Spleen (tissue), 11 donors: ENCODE measurements around the gene PLXNB1. TPM values are rescaled to one million over a fixed set of nuclear protein-coding genes. Genes with fewer than 3 reads are reported as not detected.

Source experiments
- DNase-seq: peaks from one replicate; pipeline ENCODE4 v3.0.0-alpha.2; 2020
- H3K27ac ChIP-seq, 8 donors: fragments of 200-600 bp; sonication (generic) in 7 of 8; 1 replicate in 4 of 8; 2 replicates in 4 of 8; pipeline versions ENCODE4 v1.5.0 to v1.8.0; 2016 to 2021; ENCODE audit warnings: inconsistent platforms in 4 of 8, mild to moderate bottlenecking in 4 of 8, moderate library complexity in 1 of 8
- H3K27me3 ChIP-seq, 7 donors: fragments of 200-600 bp; sonication (generic) in 6 of 7; replicated peaks in 1 of 7; 1 replicate in 4 of 7; 2 replicates in 3 of 7; pipeline versions ENCODE4 v1.5.0 to v1.8.0; 2016 to 2021; ENCODE audit warnings: inconsistent platforms in 3 of 7, mild to moderate bottlenecking in 1 of 7
- H3K36me3 ChIP-seq, 6 donors: fragments of 200-600 bp; sonication (generic) in 5 of 6; 1 replicate in 4 of 6; 2 replicates in 2 of 6; pipeline versions ENCODE4 v1.5.0 to v1.8.0; 2016 to 2021; ENCODE audit warnings: inconsistent platforms in 2 of 6
- H3K4me1 ChIP-seq, 6 donors: fragments of 200-600 bp; sonication (generic) in 5 of 6; 1 replicate in 3 of 6; 2 replicates in 3 of 6; pipeline versions ENCODE4 v1.5.0 to v1.8.0; 2016 to 2021; ENCODE audit warnings: inconsistent platforms in 3 of 6
- H3K4me3 ChIP-seq, 8 donors: fragments of 200-600 bp; sonication (generic) in 7 of 8; 1 replicate in 4 of 8; 2 replicates in 4 of 8; pipeline versions ENCODE4 v1.5.0 to v1.8.0; 2016 to 2021; ENCODE audit warnings: inconsistent platforms in 4 of 8, mild to moderate bottlenecking in 4 of 8, moderate library complexity in 2 of 8
- H3K9me3 ChIP-seq, 8 donors: fragments of 200-600 bp; sonication (generic) in 7 of 8; 1 replicate in 4 of 8; 2 replicates in 4 of 8; pipeline versions ENCODE4 v1.5.0 to v1.8.0; 2016 to 2021; ENCODE audit warnings: inconsistent platforms in 4 of 8
- CTCF ChIP-seq, 11 experiments: fragments of 200-600 bp in 7 of 11; fragments of 450-650 bp in 4 of 11; sonication (generic) in 4 of 11; IDR thresholded peaks in 8 of 11; conservative IDR thresholded peaks in 3 of 11; 1 replicate in 7 of 11; 2 replicates in 4 of 11; pipeline versions ENCODE4 v1.4.0 to v1.8.0; 2016 to 2021; ENCODE audit warnings: antibody characterized with exemption in 11 of 11, inconsistent platforms in 4 of 11, mild to moderate bottlenecking in 1 of 11
- POLR2A ChIP-seq, 3 donors: fragments of 450-650 bp; IDR thresholded peaks; one replicate each; pipeline ENCODE4 v1.5.1; 2017; ENCODE audit warnings: antibody characterized with exemption in 3 of 3, mild to moderate bottlenecking in 1 of 3
- POLR2AphosphoS5 ChIP-seq, 3 donors: sonication (generic); formaldehyde crosslinking; IDR thresholded peaks; one replicate each; pipeline ENCODE4 v1.5.1; 2017; ENCODE audit warnings: antibody characterized with exemption in 3 of 3
- WGBS, 5 donors: extraction: QIAGEN DNeasy Blood & Tissue Kit in 3 of 5; methylation state at CpG; one replicate each; pipeline versions ENCODE4 v1.1.5 to v1.1.7; 2013 to 2018; 5-methylcytosine and 5-hydroxymethylcytosine counted together
- intact Hi-C: fragments of 100-400 bp; cut with DNase I; formaldehyde crosslinking; loops from one replicate; pipeline ENCODE4 v1.15.0; 2023; ENCODE audit warnings: low total_unique reads
- polyA plus RNA-seq, 3 donors: library from polyadenylated mRNA; stranded (reverse); fragments of 200-250 nt; gene quantifications; one replicate each; pipeline ENCODE4 v1.2.1, GENCODE V29; 2013
- total RNA-seq, 7 donors: library from RNA; depleted of rRNA in 3 of 7; stranded (reverse); fragments of >200 nt in 3 of 7; fragmentation: NEBNext Ultra II Directional in 4 of 7; extraction: Animal tissue kit (Norgen Biotek cat#: 25700) in 4 of 7; gene quantifications; one replicate each; pipeline versions ENCODE4 v1.1.0 to v1.2.1, GENCODE V29; 2016 to 2021
- donor health status: healthy with polysubstance abuse.
- donor health status: DM: no; HTN: no; CAD: no; lungs with moderate emphysema.
- donor health status: DM: no; HTN: no; CAD: no.
- donor health status: Bipolar disorder and iron deficiency.
- donor health status: healthy.
- donor health status: DM: no; HTN: no; CAD: no.
- donor health status: DM: yes; HTN: yes; CAD: no.

The PLXNB1 gene
- total and polyA plus RNA-seq, 10 donors: 12.3 to 95.9 (median 54.2) TPM

DNA sequence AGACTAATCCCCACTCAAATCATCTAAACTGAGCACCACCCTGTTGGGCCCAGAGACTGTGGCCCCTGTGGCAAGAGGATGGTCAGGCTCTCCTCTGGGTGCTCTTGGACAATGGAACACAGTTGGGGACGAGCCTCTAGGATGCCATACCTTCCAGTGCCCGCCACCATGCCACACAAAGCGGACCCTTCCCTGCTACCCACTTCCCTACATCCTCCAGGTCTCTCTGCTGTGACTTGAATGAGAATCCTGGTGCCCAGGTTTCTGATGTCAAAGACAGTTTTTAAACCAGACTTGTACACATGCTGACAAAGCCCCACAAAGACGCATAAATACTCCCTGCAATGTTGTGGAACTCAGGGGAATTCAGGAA lies 5.3 kb upstream of the PLXNB1 start:
- Histone ChIP-seq H3K27ac (peak overlapping the region in 6 of 8 donors; percentile 70 to 89 (median 74)), H3K36me3 (peaks cover 0 to 34% (median 18%) of the 10 kb centered on the region in 6 donors), H3K9me3 (no peaks in the 10 kb centered on the region), H3K27me3 (peaks cover 0 to 1% (median 0%) of the 10 kb centered on the region in 7 donors), H3K4me1 (peaks cover 14 to 84% (median 50%) of the 10 kb centered on the region in 6 donors), H3K4me3 (no peak overlapping the region)
- 87 to 92% (median 92%) methylated on average over 4 of the region's 4 CpGs for WGBS, 5 donors
- no peak for DNase-seq
- TF ChIP-seq CTCF (IDR thresholded peaks at IDR 0.05 in 8 of 11, conservative IDR thresholded peaks at IDR 0.05 in 3 of 11) (no peak), POLR2AphosphoS5 (IDR thresholded peaks at IDR 0.05) (no peak), POLR2A (IDR thresholded peaks at IDR 0.05) (no peak)
- intact Hi-C loops: loop anchor here (2.0 to 10.0 kb wide), 2 partner anchors 34 to 160 kb away; no protein-coding TSS in a partner anchor

DNA sequence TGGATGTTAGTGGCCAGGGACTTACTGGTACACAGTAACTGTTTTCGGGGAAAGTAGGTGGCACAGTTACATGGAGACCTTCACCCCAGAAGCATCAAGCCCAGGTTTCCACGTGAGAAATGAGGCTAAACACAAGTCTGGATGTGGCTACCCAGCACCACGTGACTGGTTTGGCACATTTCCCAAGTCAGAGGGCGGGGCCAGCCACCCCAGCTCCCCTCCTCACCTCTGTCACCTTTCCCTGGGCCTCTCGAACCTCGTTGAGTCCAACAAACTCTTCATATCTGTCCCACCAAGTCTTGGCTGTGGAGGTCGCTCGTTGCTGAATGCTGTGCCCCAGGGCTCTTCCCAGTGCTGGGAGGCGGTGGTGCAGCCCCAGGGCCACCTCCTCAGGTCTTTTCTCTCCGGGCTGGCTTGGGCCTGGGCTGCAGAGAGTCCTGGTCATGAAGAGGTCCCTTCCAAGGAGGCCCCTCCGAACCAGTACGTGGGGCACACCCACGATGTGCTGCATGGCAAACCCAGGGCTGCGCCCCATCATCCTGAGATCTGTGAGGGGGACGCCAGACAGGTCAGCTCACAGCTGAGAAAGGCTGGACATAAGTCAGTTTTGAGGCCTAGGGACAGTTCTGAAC lies 4.8 kb upstream of the PLXNB1 start:
- Histone ChIP-seq H3K27ac (peak overlapping the region; percentile 40 to 89 (median 72)), H3K4me3 (no peak overlapping the region), H3K36me3 (peaks cover 0 to 34% (median 18%) of the 10 kb centered on the region in 6 donors), H3K9me3 (no peaks in the 10 kb centered on the region), H3K4me1 (peaks cover 16 to 88% (median 54%) of the 10 kb centered on the region in 6 donors), H3K27me3 (peaks cover 0 to 6% (median 0%) of the 10 kb centered on the region in 7 donors)
- DNase-seq: peak; percentile 77
- WGBS, 5 donors: 73 to 83% (median 74%) methylated on average over 15 of the region's 15 CpGs
- TF ChIP-seq CTCF (IDR thresholded peaks at IDR 0.05 in 8 of 11, conservative IDR thresholded peaks at IDR 0.05 in 3 of 11) (no peak), POLR2AphosphoS5 (IDR thresholded peaks at IDR 0.05) (no peak), POLR2A (IDR thresholded peaks at IDR 0.05) (no peak)
- intact Hi-C loops: loop anchor here (2.0 to 10.0 kb wide), 2 partner anchors 34 to 160 kb away; no protein-coding TSS in a partner anchor

GRCh38 chr3:48433472-48434118 lies 3.7 kb upstream of the PLXNB1 start:
- intact Hi-C loops: loop anchor here (2.0 to 10.0 kb wide), 2 partner anchors 33 to 159 kb away; no protein-coding TSS in a partner anchor
- Histone ChIP-seq H3K36me3 (peaks cover 0 to 34% (median 18%) of the 10 kb centered on the region in 6 donors), H3K27me3 (peaks cover 0 to 17% (median 8%) of the 10 kb centered on the region in 7 donors), H3K27ac (peak overlapping the region in 6 of 8 donors; percentile 70 to 89 (median 74)), H3K4me3 (peak overlapping the region in 7 of 8 donors; percentile 5 to 56 (median 32)), H3K4me1 (peaks cover 11 to 83% (median 52%) of the 10 kb centered on the region in 6 donors), H3K9me3 (no peaks in the 10 kb centered on the region)
- TF ChIP-seq POLR2A (IDR thresholded peaks at IDR 0.05): no peak
- no peak for TF ChIP-seq CTCF (IDR thresholded peaks at IDR 0.05 in 8 of 11, conservative IDR thresholded peaks at IDR 0.05 in 3 of 11)
- peak in 2 of 3 donors; percentile 73 to 75 for TF ChIP-seq POLR2AphosphoS5 (IDR thresholded peaks at IDR 0.05)
- WGBS, 5 donors: 69 to 91% (median 78%) methylated on average over 12 of the region's 12 CpGs
- peak; percentile 71 for DNase-seq
